ENCODE results near the gene SPATS2. TPM values are rescaled to one million over a fixed set of nuclear protein-coding genes. Genes with fewer than 3 reads are reported as not detected.
A peak's percentile ranks its signal among the peaks of the same experiment; 100 is the strongest.

SPATS2 gene
- total RNA-seq, 1 donor from 2014 or later = 46.3 TPM

DNA sequence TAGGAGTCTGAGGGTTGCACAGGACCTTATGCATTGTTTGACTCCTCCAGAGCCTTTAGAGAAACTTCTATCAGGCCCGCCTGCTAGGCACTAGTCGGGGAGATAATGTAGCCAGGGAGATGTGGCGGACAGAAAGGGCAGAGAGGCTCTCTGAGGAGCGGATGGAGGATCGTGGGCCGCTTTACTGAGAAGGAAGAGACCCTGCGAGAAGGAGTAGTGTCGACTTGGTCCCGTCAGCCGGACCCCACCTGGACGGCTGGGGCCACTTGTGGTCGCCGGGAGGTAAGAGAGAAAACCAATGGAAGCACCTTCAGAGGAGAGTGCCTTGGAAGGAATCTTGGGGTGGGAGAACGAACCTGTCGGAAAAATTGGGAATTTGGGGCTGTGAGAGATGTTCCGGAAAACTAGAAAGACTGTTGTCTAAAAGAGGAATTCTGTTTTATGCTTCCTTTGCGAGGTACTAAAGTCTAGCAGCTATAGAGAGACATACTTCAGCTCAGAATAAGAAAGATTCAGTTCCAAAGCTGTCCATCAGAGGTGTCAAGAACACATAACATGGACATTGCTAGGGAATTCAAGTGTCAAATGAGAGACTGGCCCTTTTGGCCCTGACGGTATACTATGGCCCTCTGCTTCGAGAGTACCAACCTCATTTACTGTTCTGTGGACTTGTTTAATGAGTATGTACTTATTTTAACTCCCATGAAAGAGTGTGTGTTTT, 201.3 kb downstream of the SPATS2 start:
- peaks cover 15% of the 10 kb centered on the region for H3K36me3 Mint-ChIP-seq (ENCODE audit: low read depth, unreplicated experiment)
- peak overlapping the region; percentile 98 for H3K4me3 Mint-ChIP-seq (ENCODE audit: unreplicated experiment)
- peaks cover 7% of the 10 kb centered on the region for H3K4me1 ChIP-seq (ENCODE audit: insufficient read depth, low read length)
- H4K20me1 ChIP-seq (ENCODE audit: insufficient read depth, low read length) = peaks cover 6% of the 10 kb centered on the region
- peak overlapping the region; percentile 98 for H3K27ac Mint-ChIP-seq (ENCODE audit: unreplicated experiment)
- TF ChIP-seq EZH2 (IDR thresholded peaks at IDR 0.05; ENCODE audit: insufficient read depth, low read length) (no peak), CTCF (IDR thresholded peaks at IDR 0.05; ENCODE audit: insufficient read depth, low read depth, low read length) (no peak)
- H3K79me2 ChIP-seq (ENCODE audit: insufficient read depth, low read length) = peaks cover 63% of the 10 kb centered on the region
- H3K27ac ChIP-seq (ENCODE audit: low read depth, low read length) = peak overlapping the region; percentile 92
- H3K9ac ChIP-seq (ENCODE audit: low read length) = peak overlapping the region; percentile 94
- H3K4me3 ChIP-seq (ENCODE audit: insufficient read depth, low read depth, low read length) = peak overlapping the region; percentile 88
- no peaks in the 10 kb centered on the region for H3K27me3 ChIP-seq (ENCODE audit: insufficient read depth, low read length)
- no peaks in the 10 kb centered on the region for H3K27me3 Mint-ChIP-seq (ENCODE audit: low read depth, unreplicated experiment)
- no peaks in the 10 kb centered on the region for H3K9me3 ChIP-seq (ENCODE audit: insufficient read depth, low read depth, low read length)
- FAIRE-seq = no peak
- no peaks in the 10 kb centered on the region for H3K9me3 Mint-ChIP-seq (ENCODE audit: unreplicated experiment)
- H3K4me2 ChIP-seq (ENCODE audit: low read length) = peak overlapping the region; percentile 96
- peak overlapping the region; percentile 92 for H2AFZ ChIP-seq (ENCODE audit: low read depth, low read length)
- H3K4me1 Mint-ChIP-seq (ENCODE audit: low read depth, unreplicated experiment) = peaks cover 9% of the 10 kb centered on the region
- no peak for DNase-seq (ENCODE audit: low read depth)
- no peaks in the 10 kb centered on the region for H3K36me3 ChIP-seq (ENCODE audit: insufficient read depth, low read length)

Other genes starting within 250 kb of the SPATS2 start
- 811 and 939 TPM in 2 replicates for gene TUBA1B, start 236.1 kb upstream of the SPATS2 start, total RNA-seq
- gene TUBA1A, start 178.4 kb upstream of the SPATS2 start, total RNA-seq = 772 and 932 TPM in 2 replicates
- gene TUBA1C, start 102.4 kb upstream of the SPATS2 start, total RNA-seq = 345 and 408 TPM in 2 replicates
- gene PRPH, start 72.3 kb upstream of the SPATS2 start, total RNA-seq = not detected in 2 replicates
- 2.2 and 2.7 TPM in 2 replicates for gene TROAP, start 44.2 kb upstream of the SPATS2 start, total RNA-seq
- 0.09 TPM in 1 of 2 replicates, not detected in the other for gene C1QL4, start 30.3 kb upstream of the SPATS2 start, total RNA-seq
- gene DNAJC22, start 20.6 kb upstream of the SPATS2 start, total RNA-seq = 0.34 and 0.52 TPM in 2 replicates
- gene KCNH3, start 171.6 kb downstream of the SPATS2 start, total RNA-seq = 0.14 TPM in 1 of 2 replicates, not detected in the other
- 41.3 and 45.2 TPM in 2 replicates for gene MCRS1, start 200.7 kb downstream of the SPATS2 start, total RNA-seq
- 0.57 and 0.60 TPM in 2 replicates for gene FAM186B, start 238.2 kb downstream of the SPATS2 start, total RNA-seq